ENCODE results near the gene KCTD6.

KCTD6 gene

GRCh38 chr3:58485801-58486435 lies 6.0 kb upstream of the KCTD6 start:
- no peak for DNase-seq

GRCh38 chr3:58487140-58487886 lies 4.6 kb upstream of the KCTD6 start:
- no peak for DNase-seq

GRCh38 chr3:58488967-58489366 lies 2.9 kb upstream of the KCTD6 start:
- DNase-seq, result no peak

- no peak for DNase-seq
These were observed 915 bp upstream of the KCTD6 start for GRCh38 chr3:58490860-58491501.

- DNase-seq, result no peak
These were observed 604 bp downstream of the KCTD6 start for GRCh38 chr3:58492494-58492905.

GRCh38 chr3:58494107-58494506 lies 2.2 kb downstream of the KCTD6 start:
- DNase-seq, result no peak

- no peak for DNase-seq
These were observed 3.2 kb downstream of the KCTD6 start for GRCh38 chr3:58495101-58495500.

- DNase-seq, result no peak
These were observed 4.4 kb downstream of the KCTD6 start for GRCh38 chr3:58496206-58496857.

- no peak for DNase-seq
These were observed 5.2 kb downstream of the KCTD6 start for GRCh38 chr3:58497097-58497496.

GRCh38 chr3:58502872-58503271 lies 11.0 kb downstream of the KCTD6 start:
- no peak for DNase-seq

GRCh38 chr3:58507356-58508078 lies 15.6 kb downstream of the KCTD6 start:
- no peak for DNase-seq

GRCh38 chr3:58508437-58508836 lies 16.5 kb downstream of the KCTD6 start:
- DNase-seq, result no peak

- DNase-seq, result no peak
These were observed 22.5 kb downstream of the KCTD6 start for GRCh38 chr3:58514405-58514804.

GRCh38 chr3:58518291-58518789 lies 26.4 kb downstream of the KCTD6 start:
- DNase-seq, result no peak

GRCh38 chr3:58519668-58520402 lies 27.9 kb downstream of the KCTD6 start:
- DNase-seq, result no peak

GRCh38 chr3:58520403-58521335 lies 28.8 kb downstream of the KCTD6 start:
- DNase-seq, result no peak

- DNase-seq, result no peak
These were observed 29.4 kb downstream of the KCTD6 start for GRCh38 chr3:58521336-58521670.

GRCh38 chr3:58521917-58522631 lies 30.2 kb downstream of the KCTD6 start:
- no peak for DNase-seq

- DNase-seq, result no peak
These were observed 31.0 kb downstream of the KCTD6 start for GRCh38 chr3:58522759-58523425.
